H9 (cell line): ENCODE data around the gene SP6. TPM values are rescaled to one million over a fixed set of nuclear protein-coding genes. Genes with fewer than 3 reads are reported as not detected.
A peak's percentile ranks its signal among the peaks of the same experiment; 100 is the strongest.

Source experiments
- DNase-seq: peaks from one replicate; pipeline ENCODE4 v3.0.0-alpha.2; 2017
- H2AFZ ChIP-seq: one replicate; pipeline ENCODE4 v1.6.1; 2013; ENCODE audit warnings: mild to moderate bottlenecking, low read length, control low read depth, moderate library complexity
- H2AK5ac ChIP-seq: 2 replicates; pipeline ENCODE4 v1.6.1; 2013; ENCODE audit warnings: low read length, control low read depth, mixed read lengths; ENCODE audit not compliant: insufficient read length
- H2BK120ac ChIP-seq: one replicate; pipeline ENCODE4 v1.6.1; 2013; ENCODE audit warnings: low read depth, mild to moderate bottlenecking, low read length, control low read depth, inconsistent platforms; ENCODE audit not compliant: poor library complexity, severe bottlenecking
- H2BK12ac ChIP-seq: 2 replicates; pipeline ENCODE4 v1.6.1; 2013; ENCODE audit warnings: low read length, control low read depth, mixed read lengths, low read depth; ENCODE audit not compliant: insufficient read length
- H2BK15ac ChIP-seq: 2 replicates; pipeline ENCODE4 v1.6.1; 2013; ENCODE audit warnings: low read depth, low read length, control low read depth
- H2BK20ac ChIP-seq: one replicate; pipeline ENCODE4 v1.6.1; 2013; ENCODE audit warnings: low read depth, mild to moderate bottlenecking, low read length, control low read depth, inconsistent platforms; ENCODE audit not compliant: poor library complexity, severe bottlenecking
- H2BK5ac ChIP-seq: 2 replicates; pipeline ENCODE4 v1.6.1; 2013; ENCODE audit warnings: low read length, control low read depth, mixed read lengths; ENCODE audit not compliant: insufficient read length
- H3K14ac ChIP-seq: 2 replicates; pipeline ENCODE4 v1.6.1; 2013; ENCODE audit warnings: low read length, control low read depth; ENCODE audit not compliant: insufficient read depth
- H3K18ac ChIP-seq: 2 replicates; pipeline ENCODE4 v1.6.1; 2013; ENCODE audit warnings: low read depth, mild to moderate bottlenecking, mixed read lengths, low read length, control low read depth; ENCODE audit not compliant: insufficient read length
- H3K23ac ChIP-seq: 2 replicates; pipeline ENCODE4 v1.6.1; 2013; ENCODE audit warnings: low read length, control low read depth, mixed read lengths, low read depth; ENCODE audit not compliant: insufficient read length
- H3K23me2 ChIP-seq: 2 replicates; pipeline ENCODE4 v1.6.1; 2013; ENCODE audit warnings: low read depth, mild to moderate bottlenecking, mixed read lengths, low read length, control low read depth; ENCODE audit not compliant: insufficient read length, poor library complexity, severe bottlenecking
- H3K27ac ChIP-seq: 2 replicates; pipeline ENCODE4 v1.5.1; 2013; ENCODE audit warnings: low read length, control low read depth, mixed read lengths, low read depth; ENCODE audit not compliant: insufficient read length
- H3K27me3 ChIP-seq: 2 replicates; pipeline ENCODE4 v1.6.1; 2013; ENCODE audit warnings: low read length, control low read depth, inconsistent platforms; ENCODE audit not compliant: insufficient read depth
- H3K4ac ChIP-seq: 2 replicates; pipeline ENCODE4 v1.6.1; 2013; ENCODE audit warnings: low read depth, mild to moderate bottlenecking, control low read depth, inconsistent platforms, low read length, moderate library complexity
- H3K4me1 ChIP-seq: 2 replicates; pipeline ENCODE4 v1.6.1; 2013; ENCODE audit warnings: low read length, control low read depth, inconsistent platforms; ENCODE audit not compliant: insufficient read depth
- H3K4me2 ChIP-seq: 2 replicates; pipeline ENCODE4 v1.6.1; 2013; ENCODE audit warnings: low read length, control low read depth, mixed read lengths; ENCODE audit not compliant: insufficient read length, insufficient read depth
- H3K56ac ChIP-seq: 2 replicates; pipeline ENCODE4 v1.6.1; 2013; ENCODE audit warnings: low read depth, mild to moderate bottlenecking, mixed read lengths, low read length, control low read depth; ENCODE audit not compliant: insufficient read length
- H3K79me1 ChIP-seq: 2 replicates; pipeline ENCODE4 v1.6.1; 2013; ENCODE audit warnings: low read depth, mild to moderate bottlenecking, moderate library complexity, low read length, control low read depth, inconsistent platforms; ENCODE audit not compliant: insufficient read depth, poor library complexity, severe bottlenecking
- H3K79me2 ChIP-seq: 2 replicates; pipeline ENCODE4 v1.6.1; 2013; ENCODE audit warnings: low read length, control low read depth, inconsistent platforms; ENCODE audit not compliant: insufficient read depth
- H3K9ac ChIP-seq: 2 replicates; pipeline ENCODE4 v1.6.1; 2013; ENCODE audit warnings: low read length, control low read depth, mixed read lengths; ENCODE audit not compliant: insufficient read length; ENCODE audit errors: extremely low read depth
- H3K9me3 ChIP-seq: one replicate; pipeline ENCODE4 v1.6.1; 2013; ENCODE audit warnings: low read depth, low read length, inconsistent platforms; ENCODE audit not compliant: control insufficient read depth
- H3T11ph ChIP-seq: one replicate; pipeline ENCODE4 v1.6.1; 2013; ENCODE audit warnings: mild to moderate bottlenecking, low read length, control low read depth, inconsistent platforms
- H4K20me1 ChIP-seq: one replicate; pipeline ENCODE4 v1.6.1; 2013; ENCODE audit not compliant: control insufficient read depth, insufficient read length, insufficient read depth
- H4K5ac ChIP-seq: 2 replicates; pipeline ENCODE4 v1.6.1; 2013; ENCODE audit warnings: low read depth, mild to moderate bottlenecking, mixed read lengths, low read length, control low read depth; ENCODE audit not compliant: insufficient read length
- H4K8ac ChIP-seq: replicated peaks from 2 replicates; pipeline ENCODE4 v1.6.1; 2013; ENCODE audit warnings: low read length, control low read depth, mixed read lengths, low read depth; ENCODE audit not compliant: insufficient read length
- H4K91ac ChIP-seq: 2 replicates; pipeline ENCODE4 v1.6.1; 2013; ENCODE audit warnings: low read depth, mild to moderate bottlenecking, moderate library complexity, mixed read lengths, low read length, control low read depth; ENCODE audit not compliant: insufficient read length
- H3K27ac Mint-ChIP-seq, 3 experiments: 2 replicates in 2 of 3; 3 replicates in 1 of 3; pipeline ENCODE4 v1.8.0; 2020 to 2021; ENCODE audit warnings: mixed read lengths in 3 of 3, mild to moderate bottlenecking in 1 of 3, moderate library complexity in 1 of 3
- H3K27me3 Mint-ChIP-seq: 2 replicates; pipeline ENCODE4 v1.8.0; 2021; ENCODE audit warnings: low read depth, mild to moderate bottlenecking, moderate library complexity, mixed read lengths
- H3K36me3 Mint-ChIP-seq, 3 experiments: 2 replicates in 2 of 3; 3 replicates in 1 of 3; pipeline ENCODE4 v1.8.0; 2020 to 2021; ENCODE audit warnings: low read depth in 3 of 3, mixed read lengths in 3 of 3; ENCODE audit not compliant: insufficient read depth in 1 of 3
- H3K4me1 Mint-ChIP-seq, 2 experiments: 2 replicates each; pipeline ENCODE4 v1.8.0; 2020; ENCODE audit warnings: mixed read lengths in 2 of 2
- H3K4me3 Mint-ChIP-seq, 2 experiments: 2 replicates in 1 of 2; 3 replicates in 1 of 2; pipeline ENCODE4 v1.8.0; 2020 to 2021; ENCODE audit warnings: mild to moderate bottlenecking in 2 of 2, mixed read lengths in 2 of 2, moderate library complexity in 1 of 2
- H3K9me3 Mint-ChIP-seq, 2 experiments: 2 replicates in 1 of 2; 3 replicates in 1 of 2; pipeline ENCODE4 v1.8.0; 2020; ENCODE audit warnings: mild to moderate bottlenecking in 2 of 2, mixed read lengths in 2 of 2, moderate library complexity in 1 of 2
- CTCF ChIP-seq: fragments of 200-600 bp; sonication (generic); conservative IDR thresholded peaks from 3 replicates; pipeline ENCODE4 v1.8.0; 2021; ENCODE audit warnings: antibody characterized with exemption, mild to moderate bottlenecking
- WGBS: extraction: QIAGEN DNeasy Blood & Tissue Kit; methylation state at CpG from one replicate; pipeline ENCODE4 v1.1.7; 2013; ENCODE audit warnings: missing lambda C conversion rate, low lambda C conversion rate, mixed read lengths; ENCODE audit not compliant: insufficient read length; ENCODE audit errors: extremely low coverage; 5-methylcytosine and 5-hydroxymethylcytosine counted together
- total RNA-seq: library from RNA; stranded (reverse); gene quantifications from 2 replicates; pipeline ENCODE4 v1.2.1, GENCODE V29; 2021

The SP6 gene
- total RNA-seq, 1 experiment from 2014 or later = 0.90 TPM

GRCh38 chr17:47807421-47807820 is 43.5 kb downstream of the SP6 start:
- Histone ChIP-seq H3K4ac (no peak overlapping the region), H3K79me2 (no peaks in the 10 kb centered on the region), H3K27me3 (no peaks in the 10 kb centered on the region; the same call in 1 of the 2 replicates), H4K8ac (no peak overlapping the region), H3K56ac (no peak overlapping the region), H2BK20ac (no peak overlapping the region), H2AK5ac (no peak overlapping the region), H4K20me1 (no peaks in the 10 kb centered on the region), H3K79me1 (no peaks in the 10 kb centered on the region), H4K5ac (no peak overlapping the region), H3K9ac (no peak overlapping the region), H3K23me2 (no peaks in the 10 kb centered on the region), H2BK12ac (no peak overlapping the region), H3K27ac (no peak overlapping the region), H2BK5ac (no peak overlapping the region), H2AFZ (no peak overlapping the region), H3K14ac (no peak overlapping the region), H3K23ac (no peak overlapping the region), H4K91ac (no peak overlapping the region), H3K4me2 (no peak overlapping the region), H3K18ac (no peak overlapping the region), H2BK120ac (no peak overlapping the region), H2BK15ac (no peak overlapping the region), H3T11ph (no peak overlapping the region), H3K9me3 (no peaks in the 10 kb centered on the region), H3K4me1 (no peaks in the 10 kb centered on the region)
- Mint-ChIP-seq H3K9me3 (no peaks in the 10 kb centered on the region), H3K27ac (no peak overlapping the region), H3K36me3 (peaks cover 0 to 17% (median 4%) of the 10 kb centered on the region in 3 experiments; a peak in 6 of 7 replicates), H3K27me3 (peaks cover 4% of the 10 kb centered on the region), H3K4me3 (no peak overlapping the region), H3K4me1 (peaks cover 6 to 7% of the 10 kb centered on the region in 2 experiments; a peak in 3 of 4 replicates)
- no peak for TF ChIP-seq CTCF
- DNase-seq = peak; percentile 28
- no CpG with 5 or more reads among the region's 11 CpGs for WGBS
